ENCODE results near the gene FBXO47.

- TF ChIP-seq SP1 (IDR thresholded peaks at IDR 0.05) (no peak), TARDBP (IDR thresholded peaks at IDR 0.05) (no peak), FOXK2 (IDR thresholded peaks at IDR 0.05) (no peak), FOXM1 (IDR thresholded peaks at IDR 0.05; ENCODE audit: borderline replicate concordance) (no peak), HDGF (IDR thresholded peaks at IDR 0.05; ENCODE audit: borderline replicate concordance) (no peak), BHLHE40 (IDR thresholded peaks at IDR 0.05; ENCODE audit: borderline replicate concordance) (no peak)
- TF ChIP-seq, protein P1, sequence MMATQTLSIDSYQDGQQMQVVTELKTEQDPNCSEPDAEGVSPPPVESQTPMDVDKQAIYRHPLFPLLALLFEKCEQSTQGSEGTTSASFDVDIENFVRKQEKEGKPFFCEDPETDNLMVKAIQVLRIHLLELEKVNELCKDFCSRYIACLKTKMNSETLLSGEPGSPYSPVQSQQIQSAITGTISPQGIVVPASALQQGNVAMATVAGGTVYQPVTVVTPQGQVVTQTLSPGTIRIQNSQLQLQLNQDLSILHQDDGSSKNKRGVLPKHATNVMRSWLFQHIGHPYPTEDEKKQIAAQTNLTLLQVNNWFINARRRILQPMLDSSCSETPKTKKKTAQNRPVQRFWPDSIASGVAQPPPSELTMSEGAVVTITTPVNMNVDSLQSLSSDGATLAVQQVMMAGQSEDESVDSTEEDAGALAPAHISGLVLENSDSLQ (IDR thresholded peaks at IDR 0.05), result no peak
Measured at GRCh38 chr17:38958326-38958725, 8.9 kb downstream of the FBXO47 start.

Data from HEK293T (cell line).